ENCODE measurements around the gene SDK2.

SDK2 gene

DNA sequence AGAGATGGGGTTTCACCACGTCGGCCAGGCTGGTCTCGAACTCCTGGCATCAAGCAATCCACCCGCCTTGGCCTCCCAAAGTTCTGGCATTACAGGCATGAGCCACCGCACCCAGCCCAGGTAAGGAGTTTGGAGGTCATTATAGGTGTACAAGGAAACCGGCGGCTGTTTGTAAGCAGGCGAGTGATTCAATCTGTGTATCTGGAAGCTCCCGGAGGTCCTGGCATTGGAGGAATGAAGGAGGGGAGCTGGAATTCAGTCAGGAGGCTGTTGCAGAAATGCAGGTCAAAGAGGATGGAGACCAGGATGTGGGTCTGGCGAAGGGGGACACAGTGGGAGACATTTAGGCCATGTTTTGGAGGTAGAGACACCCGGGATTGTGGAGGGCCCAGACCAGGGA is 351.2 kb downstream of the SDK2 start:
- ChIA-PET CTCF (interaction anchor here (1.4 kb wide), 1 partner anchor 15 kb away, joined by 4 read pairs; no protein-coding TSS in a partner anchor), POLR2A (no interaction called here)

DNA sequence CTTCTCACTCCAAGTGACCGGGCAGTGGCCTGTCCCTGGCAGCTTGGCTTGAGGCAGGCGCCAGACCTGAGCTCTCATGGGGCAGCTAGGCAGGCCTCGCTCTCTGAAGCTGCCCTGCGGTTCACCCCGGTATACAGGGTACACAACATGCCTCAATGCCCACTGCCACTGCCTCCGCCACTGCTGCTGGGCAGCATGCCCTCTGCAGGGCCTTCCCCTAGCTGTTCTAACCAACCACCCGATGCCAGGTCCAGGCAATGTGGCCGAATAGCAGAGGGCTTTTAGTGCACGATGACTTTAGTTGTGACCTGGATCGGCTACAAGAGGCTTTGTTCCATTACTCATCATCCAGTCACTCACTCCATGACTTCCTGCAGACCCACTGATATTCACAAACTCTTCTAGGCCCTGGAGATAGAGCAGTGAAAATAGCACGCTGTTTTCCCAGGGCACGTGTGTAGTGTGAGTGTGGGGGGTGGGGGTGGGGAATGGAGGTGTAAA is 352.2 kb downstream of the SDK2 start:
- Histone ChIP-seq H3K9me3 (ENCODE audit: control insufficient read depth, insufficient read depth, low read depth, low read length) (no peaks in the 10 kb centered on the region), H3K36me3 (ENCODE audit: control insufficient read depth in 2 of 2, insufficient read depth in 1 of 2, low read length in 2 of 2) (peaks cover 0 to 3% of the 10 kb centered on the region in 2 experiments; a peak in 2 of 3 replicates), H3K4me1 (ENCODE audit: control insufficient read depth, insufficient read depth, low read length) (no peaks in the 10 kb centered on the region; the same call in 1 of the 2 replicates), H3K4me3 (ENCODE audit: low read depth, low read length) (no peak overlapping the region), H3K27ac (ENCODE audit: extremely low read depth, low read depth, low read length) (no peak overlapping the region)
- TF ChIP-seq, protein P1, sequence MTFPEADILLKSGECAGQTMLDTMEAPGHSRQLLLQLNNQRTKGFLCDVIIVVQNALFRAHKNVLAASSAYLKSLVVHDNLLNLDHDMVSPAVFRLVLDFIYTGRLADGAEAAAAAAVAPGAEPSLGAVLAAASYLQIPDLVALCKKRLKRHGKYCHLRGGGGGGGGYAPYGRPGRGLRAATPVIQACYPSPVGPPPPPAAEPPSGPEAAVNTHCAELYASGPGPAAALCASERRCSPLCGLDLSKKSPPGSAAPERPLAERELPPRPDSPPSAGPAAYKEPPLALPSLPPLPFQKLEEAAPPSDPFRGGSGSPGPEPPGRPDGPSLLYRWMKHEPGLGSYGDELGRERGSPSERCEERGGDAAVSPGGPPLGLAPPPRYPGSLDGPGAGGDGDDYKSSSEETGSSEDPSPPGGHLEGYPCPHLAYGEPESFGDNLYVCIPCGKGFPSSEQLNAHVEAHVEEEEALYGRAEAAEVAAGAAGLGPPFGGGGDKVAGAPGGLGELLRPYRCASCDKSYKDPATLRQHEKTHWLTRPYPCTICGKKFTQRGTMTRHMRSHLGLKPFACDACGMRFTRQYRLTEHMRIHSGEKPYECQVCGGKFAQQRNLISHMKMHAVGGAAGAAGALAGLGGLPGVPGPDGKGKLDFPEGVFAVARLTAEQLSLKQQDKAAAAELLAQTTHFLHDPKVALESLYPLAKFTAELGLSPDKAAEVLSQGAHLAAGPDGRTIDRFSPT (tag by site-specific recombination; IDR thresholded peaks at IDR 0.05), result 0 out of 2 replicates have a peak, but pooled peaks have one; percentile 18
- TF ChIP-seq EGR2 (tag by site-specific recombination; IDR thresholded peaks at IDR 0.05; ENCODE audit: low read depth), result 0 out of 2 replicates have a peak, but pooled peaks have one; percentile 25
- TF ChIP-seq ZNF37A (tag by site-specific recombination; IDR thresholded peaks at IDR 0.05), result no peak
- ChIA-PET CTCF (interaction anchor here (1.6 kb wide), 1 partner anchor 78 kb away, joined by 4 read pairs; no protein-coding TSS in a partner anchor), POLR2A (interaction anchor here (0.6 to 1.8 kb wide), 3 partner anchors 14 to 199 kb away, joined by 3 to 5 read pairs (median 3); a partner anchor contains a TSS)

More for the DNA sequence above, 351.2 kb downstream of the SDK2 start:
- H3K27ac ChIP-seq (ENCODE audit: extremely low read depth, low read depth, low read length), result no peak overlapping the region
- no peak overlapping the region for H3K4me3 ChIP-seq (ENCODE audit: low read depth, low read length)
- H3K9me3 ChIP-seq (ENCODE audit: control insufficient read depth, insufficient read depth, low read depth, low read length), result no peaks in the 10 kb centered on the region
- peaks cover 0 to 3% of the 10 kb centered on the region in 2 experiments; a peak in 2 of 3 replicates for H3K36me3 ChIP-seq (ENCODE audit: control insufficient read depth in 2 of 2, insufficient read depth in 1 of 2, low read length in 2 of 2)
- no peaks in the 10 kb centered on the region; the same call in 1 of the 2 replicates for H3K4me1 ChIP-seq (ENCODE audit: control insufficient read depth, insufficient read depth, low read length)
- no peak for TF ChIP-seq ZBTB48 (tag by site-specific recombination; IDR thresholded peaks at IDR 0.05)
- TF ChIP-seq ZNF621 (tag by site-specific recombination; IDR thresholded peaks at IDR 0.05), result no peak
- no peak for TF ChIP-seq ZNF138 (tag by site-specific recombination; IDR thresholded peaks at IDR 0.05; ENCODE audit: borderline replicate concordance)
- TF ChIP-seq BCL11B (tag by site-specific recombination; IDR thresholded peaks at IDR 0.05; ENCODE audit: low read depth), result no peak
- TF ChIP-seq ZBTB17 (tag by site-specific recombination; IDR thresholded peaks at IDR 0.05), result peak; percentile 37; the same call in 1 of the 2 replicates

DNA sequence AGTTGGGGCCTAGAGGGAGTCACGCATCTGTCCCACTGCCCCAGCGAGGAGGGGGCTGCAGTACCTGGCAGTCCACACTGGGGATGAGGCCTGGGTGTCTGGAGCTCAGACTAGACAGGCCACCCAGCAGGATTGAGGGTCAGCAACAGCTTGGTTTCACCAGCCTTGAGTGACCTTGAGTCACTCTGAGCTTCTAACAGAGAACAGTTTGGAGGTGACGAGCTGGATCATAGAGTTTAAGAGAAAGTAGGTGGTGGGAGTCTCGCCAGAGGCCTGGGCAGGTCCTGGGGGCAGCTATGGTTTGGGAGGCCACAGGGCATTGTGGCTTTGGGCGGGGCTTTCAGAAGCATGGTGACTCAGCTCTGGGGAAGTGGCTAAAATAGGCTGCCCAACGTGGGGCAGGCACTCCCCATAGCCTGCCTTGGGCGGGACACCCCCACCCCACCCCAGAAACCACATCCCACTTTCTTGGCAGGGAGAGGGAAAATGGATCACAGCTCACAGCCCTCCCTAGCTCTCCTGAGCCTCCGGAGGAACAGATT is 352.9 kb downstream of the SDK2 start:
- H3K4me1 ChIP-seq (ENCODE audit: control insufficient read depth, insufficient read depth, low read length), result no peaks in the 10 kb centered on the region; the same call in 1 of the 2 replicates
- no peak overlapping the region for H3K27ac ChIP-seq (ENCODE audit: extremely low read depth, low read depth, low read length)
- TF ChIP-seq SP3 (tag by site-specific recombination; IDR thresholded peaks at IDR 0.05) (peak; percentile 50), SP2 (tag by site-specific recombination; IDR thresholded peaks at IDR 0.05) (peak; percentile 28; the same call in 1 of the 2 replicates), ZNF211 (tag by site-specific recombination; IDR thresholded peaks at IDR 0.05; ENCODE audit: low read depth) (no peak), ZFHX2 (tag by site-specific recombination; conservative IDR thresholded peaks at IDR 0.05) (peak; percentile 69), KLF1 (tag by site-specific recombination; IDR thresholded peaks at IDR 0.05) (peak; percentile 98), EGR2 (tag by site-specific recombination; IDR thresholded peaks at IDR 0.05; ENCODE audit: low read depth) (peak; percentile 72)
- TF ChIP-seq, protein P1 (tag by site-specific recombination; IDR thresholded peaks at IDR 0.05), result no peak
- TF ChIP-seq, protein P2, sequence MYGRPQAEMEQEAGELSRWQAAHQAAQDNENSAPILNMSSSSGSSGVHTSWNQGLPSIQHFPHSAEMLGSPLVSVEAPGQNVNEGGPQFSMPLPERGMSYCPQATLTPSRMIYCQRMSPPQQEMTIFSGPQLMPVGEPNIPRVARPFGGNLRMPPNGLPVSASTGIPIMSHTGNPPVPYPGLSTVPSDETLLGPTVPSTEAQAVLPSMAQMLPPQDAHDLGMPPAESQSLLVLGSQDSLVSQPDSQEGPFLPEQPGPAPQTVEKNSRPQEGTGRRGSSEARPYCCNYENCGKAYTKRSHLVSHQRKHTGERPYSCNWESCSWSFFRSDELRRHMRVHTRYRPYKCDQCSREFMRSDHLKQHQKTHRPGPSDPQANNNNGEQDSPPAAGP (tag by site-specific recombination; IDR thresholded peaks at IDR 0.05), result peak; percentile 69; the same call in 1 of the 2 replicates
- TF ChIP-seq, protein P3, sequence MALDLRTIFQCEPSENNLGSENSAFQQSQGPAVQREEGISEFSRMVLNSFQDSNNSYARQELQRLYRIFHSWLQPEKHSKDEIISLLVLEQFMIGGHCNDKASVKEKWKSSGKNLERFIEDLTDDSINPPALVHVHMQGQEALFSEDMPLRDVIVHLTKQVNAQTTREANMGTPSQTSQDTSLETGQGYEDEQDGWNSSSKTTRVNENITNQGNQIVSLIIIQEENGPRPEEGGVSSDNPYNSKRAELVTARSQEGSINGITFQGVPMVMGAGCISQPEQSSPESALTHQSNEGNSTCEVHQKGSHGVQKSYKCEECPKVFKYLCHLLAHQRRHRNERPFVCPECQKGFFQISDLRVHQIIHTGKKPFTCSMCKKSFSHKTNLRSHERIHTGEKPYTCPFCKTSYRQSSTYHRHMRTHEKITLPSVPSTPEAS (tag by site-specific recombination; IDR thresholded peaks at IDR 0.05), result no peak
- CTCF ChIA-PET, result interaction anchor here (0.5 to 1.6 kb wide), 4 partner anchors 10 to 886 kb away, joined by 3 to 4 read pairs (median 4); no protein-coding TSS in a partner anchor
- peaks cover 0 to 10% of the 10 kb centered on the region in 2 experiments; a peak in 2 of 3 replicates for H3K36me3 ChIP-seq (ENCODE audit: control insufficient read depth in 2 of 2, insufficient read depth in 1 of 2, low read length in 2 of 2)
- POLR2A ChIA-PET, result interaction anchor here (0.8 to 1.8 kb wide), 4 partner anchors 13 to 64 kb away, joined by 3 to 6 read pairs (median 4); a partner anchor contains a TSS
- no peak overlapping the region for H3K4me3 ChIP-seq (ENCODE audit: low read depth, low read length)
- H3K9me3 ChIP-seq (ENCODE audit: control insufficient read depth, insufficient read depth, low read depth, low read length), result no peaks in the 10 kb centered on the region
